Sigmoid colon (tissue), 7 donors: ENCODE data around the gene MLNR. TPM values are rescaled to one million over a fixed set of nuclear protein-coding genes. Genes with fewer than 3 reads are reported as not detected.
A peak's percentile ranks its signal among the peaks of the same experiment; 100 is the strongest.

ENCODE experiments used
- DNase-seq: peaks from one replicate; pipeline ENCODE4 v3.0.0-alpha.2; 2019
- H3K27ac ChIP-seq, 4 donors: fragments of 200-600 bp; sonication (generic); one replicate each; pipeline ENCODE4 v1.5.1; 2016 to 2019; ENCODE audit warnings: mild to moderate bottlenecking in 1 of 4
- H3K27me3 ChIP-seq, 3 donors: fragments of 200-600 bp; sonication (generic); one replicate each; pipeline ENCODE4 v1.5.1; 2019; ENCODE audit warnings: mild to moderate bottlenecking in 1 of 3
- H3K36me3 ChIP-seq, 4 donors: fragments of 200-600 bp; sonication (generic); one replicate each; pipeline ENCODE4 v1.5.1; 2016 to 2019
- H3K4me1 ChIP-seq, 4 donors: fragments of 200-600 bp; sonication (generic); one replicate each; pipeline ENCODE4 v1.5.1; 2017 to 2019
- H3K4me3 ChIP-seq, 4 donors: fragments of 200-600 bp; sonication (generic); one replicate each; pipeline ENCODE4 v1.5.1; 2017 to 2019; ENCODE audit warnings: mild to moderate bottlenecking in 2 of 4, moderate library complexity in 1 of 4
- H3K9me3 ChIP-seq, 4 donors: fragments of 200-600 bp in 3 of 4; sonication (generic) in 3 of 4; one replicate each; pipeline versions ENCODE4 v1.5.1 to v1.6.1; 2013 to 2019
- EP300 ChIP-seq, 4 donors: sonication (generic); formaldehyde crosslinking; IDR thresholded peaks; one replicate each; pipeline ENCODE4 v1.6.1; 2017; ENCODE audit warnings: antibody characterized with exemption in 4 of 4
- POLR2A ChIP-seq, 2 donors: fragments of 450-650 bp; IDR thresholded peaks; one replicate each; pipeline ENCODE4 v1.6.1; 2016; ENCODE audit warnings: antibody characterized with exemption in 2 of 2, mild to moderate bottlenecking in 2 of 2, moderate library complexity in 2 of 2
- POLR2AphosphoS5 ChIP-seq, 4 donors: sonication (generic); formaldehyde crosslinking; IDR thresholded peaks; one replicate each; pipeline ENCODE4 v1.6.1; 2017; ENCODE audit warnings: antibody characterized with exemption in 4 of 4
- WGBS, 2 donors: extraction: QIAGEN DNeasy Blood & Tissue Kit; methylation state at CpG; one replicate each; pipeline ENCODE4 v1.1.7; 2013; 5-methylcytosine and 5-hydroxymethylcytosine counted together
- intact Hi-C: fragments of 100-400 bp; cut with DNase I; formaldehyde crosslinking; loops from one replicate; pipeline ENCODE4 v1.15.1; 2023
- polyA plus RNA-seq, 3 donors: library from polyadenylated mRNA; stranded (reverse); fragments of 200-250 nt; gene quantifications; one replicate each; pipeline ENCODE4 v1.2.3, GENCODE V29; 2013
- total RNA-seq, 4 donors: library from RNA; depleted of rRNA; stranded (reverse); fragments of >200 nt; gene quantifications; one replicate each; pipeline ENCODE4 v1.1.0, GENCODE V29; 2016
- TF ChIP-seq, protein P1 (sequence below), 4 experiments: fragments of 450-650 bp in 3 of 4; fragments of 200-600 bp in 1 of 4; IDR thresholded peaks; one replicate each; pipeline ENCODE4 v1.5.1; 2016 to 2019; ENCODE audit warnings: antibody characterized with exemption in 4 of 4, mild to moderate bottlenecking in 3 of 4, moderate library complexity in 2 of 4
- donor health status: healthy with polysubstance abuse.
- donor health status: Bipolar disorder and iron deficiency.
- donor health status: healthy.

MLNR gene
- total and polyA plus RNA-seq, 7 donors: 0.71 TPM; not detected in 6

DNA sequence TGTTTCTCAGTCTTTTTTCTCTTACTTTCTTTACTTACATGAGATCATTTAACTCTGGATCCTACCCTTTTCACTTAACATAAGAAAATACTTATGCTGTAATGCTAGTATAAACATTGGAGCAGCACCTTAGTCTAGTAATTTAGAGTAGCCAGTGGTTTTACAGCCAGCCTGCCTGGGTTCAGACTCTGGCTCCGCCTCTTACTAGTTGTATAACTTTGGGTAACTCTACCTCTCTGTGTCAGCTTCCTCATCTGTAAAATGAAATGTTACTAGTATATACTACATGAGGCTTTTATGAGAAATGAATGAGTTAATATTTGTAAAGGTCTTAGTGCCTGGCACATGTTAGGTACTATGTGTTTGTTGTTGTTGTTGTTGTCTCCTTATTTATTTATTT is 33.2 kb downstream of the MLNR start:
- H3K4me3 ChIP-seq: no peak overlapping the region
- peaks cover 4 to 51% (median 11%) of the 10 kb centered on the region in 4 donors for H3K36me3 ChIP-seq
- TF ChIP-seq POLR2AphosphoS5 (IDR thresholded peaks at IDR 0.05): no peak
- TF ChIP-seq EP300 (IDR thresholded peaks at IDR 0.05): no peak
- TF ChIP-seq, protein P1, sequence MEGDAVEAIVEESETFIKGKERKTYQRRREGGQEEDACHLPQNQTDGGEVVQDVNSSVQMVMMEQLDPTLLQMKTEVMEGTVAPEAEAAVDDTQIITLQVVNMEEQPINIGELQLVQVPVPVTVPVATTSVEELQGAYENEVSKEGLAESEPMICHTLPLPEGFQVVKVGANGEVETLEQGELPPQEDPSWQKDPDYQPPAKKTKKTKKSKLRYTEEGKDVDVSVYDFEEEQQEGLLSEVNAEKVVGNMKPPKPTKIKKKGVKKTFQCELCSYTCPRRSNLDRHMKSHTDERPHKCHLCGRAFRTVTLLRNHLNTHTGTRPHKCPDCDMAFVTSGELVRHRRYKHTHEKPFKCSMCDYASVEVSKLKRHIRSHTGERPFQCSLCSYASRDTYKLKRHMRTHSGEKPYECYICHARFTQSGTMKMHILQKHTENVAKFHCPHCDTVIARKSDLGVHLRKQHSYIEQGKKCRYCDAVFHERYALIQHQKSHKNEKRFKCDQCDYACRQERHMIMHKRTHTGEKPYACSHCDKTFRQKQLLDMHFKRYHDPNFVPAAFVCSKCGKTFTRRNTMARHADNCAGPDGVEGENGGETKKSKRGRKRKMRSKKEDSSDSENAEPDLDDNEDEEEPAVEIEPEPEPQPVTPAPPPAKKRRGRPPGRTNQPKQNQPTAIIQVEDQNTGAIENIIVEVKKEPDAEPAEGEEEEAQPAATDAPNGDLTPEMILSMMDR (IDR thresholded peaks at IDR 0.05): no peak
- TF ChIP-seq POLR2A (IDR thresholded peaks at IDR 0.05): no peak
- H3K4me1 ChIP-seq: peaks cover 0 to 35% (median 15%) of the 10 kb centered on the region in 4 donors
- no peak overlapping the region for H3K27ac ChIP-seq
- H3K9me3 ChIP-seq: no peaks in the 10 kb centered on the region
- H3K27me3 ChIP-seq: no peaks in the 10 kb centered on the region
- intact Hi-C loops: no loop called here
- WGBS, 2 donors: 92 to 95% methylated on average over 1 of the region's 1 CpG
- DNase-seq: no peak

DNA sequence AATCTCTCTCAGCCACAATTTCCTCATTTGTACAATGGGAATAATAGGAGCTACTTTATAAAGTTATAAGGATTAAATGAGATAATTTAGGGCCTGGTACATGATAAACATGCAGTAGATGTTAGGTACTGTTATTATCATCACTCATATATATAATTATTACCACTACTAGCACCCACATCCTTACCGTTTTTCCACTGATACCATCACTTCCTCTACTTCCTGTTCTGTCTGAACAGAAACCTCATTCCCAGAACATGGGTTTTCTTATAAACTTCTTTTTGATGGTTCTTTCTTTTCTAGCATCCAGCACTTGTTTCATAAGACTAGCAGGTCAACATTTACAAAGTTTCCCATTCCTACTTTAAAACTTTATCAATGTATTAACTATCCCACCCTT is 33.9 kb downstream of the MLNR start:
- peaks cover 4 to 56% (median 11%) of the 10 kb centered on the region in 4 donors for H3K36me3 ChIP-seq
- H3K27me3 ChIP-seq: no peaks in the 10 kb centered on the region
- H3K4me3 ChIP-seq: no peak overlapping the region
- intact Hi-C loops: no loop called here
- no peak overlapping the region for H3K27ac ChIP-seq
- DNase-seq: no peak
- TF ChIP-seq POLR2A (IDR thresholded peaks at IDR 0.05) (no peak), EP300 (IDR thresholded peaks at IDR 0.05) (no peak), POLR2AphosphoS5 (IDR thresholded peaks at IDR 0.05) (no peak)
- TF ChIP-seq, protein P1 (IDR thresholded peaks at IDR 0.05): no peak
- H3K9me3 ChIP-seq: no peaks in the 10 kb centered on the region
- H3K4me1 ChIP-seq: peaks cover 0 to 30% (median 8%) of the 10 kb centered on the region in 4 donors
- WGBS, 2 donors: 51 to 87% methylated on average over 1 of the region's 1 CpG

DNA sequence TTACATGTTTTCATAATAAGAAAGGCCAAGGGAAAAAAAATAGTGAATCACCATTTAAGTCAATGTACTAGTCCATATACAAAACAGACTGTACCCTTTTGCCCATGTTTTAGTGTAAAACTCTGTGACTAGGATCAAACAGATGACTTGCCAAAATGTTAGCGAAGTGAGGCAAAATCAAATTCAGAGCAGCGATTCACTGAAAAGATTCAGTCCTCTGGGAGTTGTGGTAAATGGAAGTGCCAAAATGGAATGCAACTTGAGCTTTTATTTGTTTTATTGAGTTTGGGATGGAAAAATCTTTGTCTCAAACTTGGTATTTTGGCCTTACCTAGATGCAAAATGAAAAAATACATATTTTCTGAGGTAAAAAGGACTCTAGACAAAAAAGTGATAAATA is 36.7 kb downstream of the MLNR start:
- Histone ChIP-seq H3K36me3 (peaks cover 9 to 69% (median 19%) of the 10 kb centered on the region in 4 donors), H3K4me3 (no peak overlapping the region), H3K4me1 (peaks cover 0 to 13% (median 0%) of the 10 kb centered on the region in 4 donors), H3K9me3 (no peaks in the 10 kb centered on the region), H3K27me3 (no peaks in the 10 kb centered on the region), H3K27ac (no peak overlapping the region)
- DNase-seq: no peak
- no peak for TF ChIP-seq EP300 (IDR thresholded peaks at IDR 0.05)
- no peak for TF ChIP-seq POLR2A (IDR thresholded peaks at IDR 0.05)
- TF ChIP-seq, protein P1 (IDR thresholded peaks at IDR 0.05): no peak
- no peak for TF ChIP-seq POLR2AphosphoS5 (IDR thresholded peaks at IDR 0.05)
- intact Hi-C loops: no loop called here
- 84 to 96% methylated on average over 2 of the region's 2 CpGs for WGBS, 2 donors

GRCh38 chr13:49258089-49258796 is 38.1 kb downstream of the MLNR start:
- intact Hi-C loops: no loop called here
- WGBS, 2 donors: 39 to 67% methylated on average over 3 of the region's 3 CpGs
- no peaks in the 10 kb centered on the region for H3K9me3 ChIP-seq
- peaks cover 9 to 78% (median 19%) of the 10 kb centered on the region in 4 donors for H3K36me3 ChIP-seq
- no peaks in the 10 kb centered on the region for H3K27me3 ChIP-seq
- H3K27ac ChIP-seq: peak overlapping the region in 3 of 4 donors; percentile 1 to 35 (median 16)
- TF ChIP-seq POLR2A (IDR thresholded peaks at IDR 0.05): no peak
- TF ChIP-seq POLR2AphosphoS5 (IDR thresholded peaks at IDR 0.05): no peak
- TF ChIP-seq, protein P1 (IDR thresholded peaks at IDR 0.05): no peak
- TF ChIP-seq EP300 (IDR thresholded peaks at IDR 0.05): no peak
- no peak for DNase-seq
- H3K4me3 ChIP-seq: peak overlapping the region in 3 of 4 donors; percentile 5 to 24 (median 15)
- H3K4me1 ChIP-seq: peaks cover 0 to under 1% (median 0%) of the 10 kb centered on the region in 4 donors
